Muscle of leg (tissue), 11 donors: ENCODE data around the gene PIK3C3. TPM values are rescaled to one million over a fixed set of nuclear protein-coding genes. Genes with fewer than 3 reads are reported as not detected.
"Not testable (repeated sequence)": the region's sequence is repeated elsewhere in the genome, so short reads cannot be mapped to it uniquely, and the experiment has no call there.

Experiments
- DNase-seq: peaks from one replicate; pipeline ENCODE4 v3.0.0; 2013
- H3K27ac ChIP-seq: one replicate; pipeline ENCODE4 v1.5.1; 2013; ENCODE audit warnings: mild to moderate bottlenecking, low read length, control low read depth
- H3K27me3 ChIP-seq: one replicate; pipeline ENCODE4 v1.6.1; 2013; ENCODE audit warnings: low read length; ENCODE audit not compliant: control insufficient read depth, insufficient read depth
- H3K36me3 ChIP-seq: one replicate; pipeline ENCODE4 v1.6.1; 2013; ENCODE audit warnings: low read length; ENCODE audit not compliant: control insufficient read depth, insufficient read depth
- H3K4me1 ChIP-seq: one replicate; pipeline ENCODE4 v1.6.1; 2013; ENCODE audit warnings: low read length; ENCODE audit not compliant: control insufficient read depth, insufficient read depth
- H3K4me3 ChIP-seq: one replicate; pipeline ENCODE4 v1.5.1; 2013; ENCODE audit warnings: low read length, control low read depth
- H3K9me3 ChIP-seq: replicated peaks from 2 replicates; pipeline ENCODE4 v1.6.1; 2013; ENCODE audit warnings: low read depth, low read length; ENCODE audit not compliant: control insufficient read depth
- WGBS: methylation state at CpG from one replicate; pipeline ENCODE4 v1.1.5; 2013; ENCODE audit warnings: missing lambda C conversion rate; ENCODE audit not compliant: insufficient coverage; 5-methylcytosine and 5-hydroxymethylcytosine counted together
- polyA plus RNA-seq, 8 donors: library from polyadenylated mRNA; unstranded; fragments of 120-200 nt; gene quantifications; one replicate each; pipeline versions ENCODE4 v1.2.1 to v1.2.3, GENCODE V29; 2013; ENCODE audit warnings: inconsistent platforms in 1 of 8, low replicate concordance in 1 of 8; ENCODE audit not compliant: insufficient read length in 8 of 8, insufficient read depth in 1 of 8
- total RNA-seq: library from RNA; stranded (reverse); fragments of 120-200 nt; gene quantifications from one replicate; pipeline ENCODE4 v1.2.4, GENCODE V29; 2013

The PIK3C3 gene
- total and polyA plus RNA-seq, 9 donors = 30.9 to 43.6 (median 38.0) TPM

- Histone ChIP-seq H3K9me3 (no peaks in the 10 kb centered on the region), H3K4me1 (no peaks in the 10 kb centered on the region), H3K36me3 (no peaks in the 10 kb centered on the region), H3K4me3 (no peak overlapping the region), H3K27ac (no peak overlapping the region), H3K27me3 (no peaks in the 10 kb centered on the region)
- 62% methylated on average over 7 of the region's 10 CpGs for WGBS
- DNase-seq = no peak
Measured at GRCh38 chr18:42107691-42108450, 152.8 kb downstream of the PIK3C3 start.

GRCh38 chr18:42112147-42112546, 157.1 kb downstream of the PIK3C3 start:
- not testable (repeated sequence) for H3K9me3 ChIP-seq, H3K36me3 ChIP-seq, H3K4me1 ChIP-seq, H3K27me3 ChIP-seq, H3K4me3 ChIP-seq, H3K27ac ChIP-seq, DNase-seq
- WGBS = 90% methylated on average over 3 of the region's 5 CpGs

DNA sequence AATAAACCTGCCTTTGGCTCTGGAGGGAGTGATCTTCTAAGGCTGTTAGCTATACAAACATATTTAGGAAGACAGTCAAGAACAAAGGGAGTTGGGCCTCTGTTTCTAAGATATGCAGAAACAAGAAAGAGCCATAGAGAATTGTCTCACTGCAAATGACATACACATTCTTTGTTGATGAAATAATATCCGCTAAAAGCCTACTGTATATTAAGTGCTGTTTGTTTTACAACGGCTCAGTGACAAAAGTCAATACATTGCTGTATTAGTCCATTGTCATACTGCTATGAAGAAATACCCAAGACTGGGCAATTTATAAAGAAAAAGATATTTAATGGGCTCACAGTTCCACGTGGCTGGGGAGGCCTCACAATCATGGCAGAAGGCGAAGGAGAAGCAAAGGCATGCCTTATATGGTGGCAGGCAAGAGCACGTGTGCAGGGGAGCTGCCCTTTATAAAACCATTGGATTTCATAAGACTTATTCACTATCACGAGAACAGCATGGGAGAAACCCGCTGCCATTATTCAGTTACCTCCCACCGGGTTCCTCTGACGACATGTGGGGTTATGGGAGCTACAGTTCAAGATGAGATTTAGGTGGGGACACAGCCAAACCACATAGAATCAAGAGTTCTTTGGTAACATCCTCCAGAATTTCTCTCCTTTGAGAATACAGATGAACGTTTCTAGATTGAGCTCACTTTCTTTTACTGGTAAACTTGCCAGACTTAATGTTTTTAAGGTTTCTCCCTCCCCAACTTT, 157.8 kb downstream of the PIK3C3 start:
- H3K9me3 ChIP-seq = no peaks in the 10 kb centered on the region
- no peak for DNase-seq
- no CpG with 5 or more reads among the region's 10 CpGs for WGBS
- no peak overlapping the region for H3K27ac ChIP-seq
- no peaks in the 10 kb centered on the region for H3K27me3 ChIP-seq
- no peak overlapping the region for H3K4me3 ChIP-seq
- no peaks in the 10 kb centered on the region for H3K4me1 ChIP-seq
- H3K36me3 ChIP-seq = no peaks in the 10 kb centered on the region

DNA sequence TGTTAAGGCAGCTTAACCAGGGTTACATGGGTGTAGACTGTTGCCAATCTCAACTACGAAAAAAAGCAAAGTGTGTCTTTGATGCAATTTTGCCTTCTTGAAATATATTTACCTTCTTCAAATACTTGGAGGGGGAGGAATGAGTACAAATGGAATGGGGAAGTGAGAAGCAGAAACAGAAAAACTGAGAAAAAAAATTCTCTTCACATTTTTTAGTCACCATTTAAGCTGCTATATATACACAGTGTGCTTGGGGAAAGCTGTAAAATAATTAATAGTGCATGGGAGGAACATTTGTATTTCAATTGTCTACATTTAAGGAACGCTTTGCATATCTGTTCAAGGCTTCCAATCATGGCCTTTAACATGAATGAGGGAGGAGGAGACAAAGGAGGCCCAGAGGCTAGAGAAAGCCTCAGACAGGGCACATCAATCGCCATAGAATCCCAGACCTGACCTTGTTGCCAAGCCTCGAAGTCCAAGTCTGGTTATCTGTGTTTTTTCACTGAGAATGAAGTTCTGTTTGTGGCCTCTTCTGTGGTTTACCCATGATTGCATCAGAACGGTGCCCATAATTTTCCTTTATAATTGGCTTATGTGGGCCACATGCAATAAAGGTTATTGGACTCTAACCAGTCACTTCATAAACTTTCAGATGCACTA, 158.6 kb downstream of the PIK3C3 start:
- WGBS = 100% methylated on average over 1 of the region's 5 CpGs
- no peak overlapping the region for H3K4me3 ChIP-seq
- H3K27ac ChIP-seq = no peak overlapping the region
- no peaks in the 10 kb centered on the region for H3K36me3 ChIP-seq
- no peaks in the 10 kb centered on the region for H3K4me1 ChIP-seq
- H3K27me3 ChIP-seq = no peaks in the 10 kb centered on the region
- DNase-seq = no peak
- no peaks in the 10 kb centered on the region for H3K9me3 ChIP-seq

DNA sequence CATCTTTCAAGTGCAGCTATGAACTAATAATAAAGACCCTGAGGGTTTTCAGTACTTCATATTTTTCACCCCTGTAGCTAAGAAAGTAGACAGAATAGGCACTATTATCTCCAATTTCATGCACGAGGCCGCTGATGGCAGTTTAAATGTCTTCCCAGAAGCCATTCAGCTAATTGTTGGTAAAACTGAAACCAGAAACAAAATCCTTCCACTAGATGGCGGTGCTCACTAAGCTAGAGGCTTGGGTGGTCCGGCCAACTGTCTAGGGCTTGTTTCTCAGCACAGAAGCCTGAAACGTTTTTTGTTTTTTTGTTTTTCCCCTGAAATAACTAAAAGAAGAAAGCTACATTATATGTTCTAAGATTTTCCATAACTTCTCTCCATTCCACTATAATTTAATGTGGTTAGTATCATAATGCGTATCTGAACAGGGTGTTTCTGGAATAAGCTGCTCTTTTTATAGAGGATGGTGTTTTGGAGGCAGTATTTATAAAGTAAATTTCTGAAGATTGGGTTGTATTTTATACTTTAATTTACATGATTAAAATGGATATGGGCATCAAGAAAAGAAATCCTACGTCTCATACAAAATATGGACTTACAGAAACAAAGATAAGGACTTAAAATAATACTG, 159.4 kb downstream of the PIK3C3 start:
- Histone ChIP-seq H3K9me3 (no peaks in the 10 kb centered on the region), H3K27ac (no peak overlapping the region), H3K27me3 (no peaks in the 10 kb centered on the region), H3K4me3 (no peak overlapping the region), H3K36me3 (no peaks in the 10 kb centered on the region), H3K4me1 (no peaks in the 10 kb centered on the region)
- WGBS = 0% methylated on average over 2 of the region's 7 CpGs
- peak; percentile 90 for DNase-seq

GRCh38 chr18:42126586-42126985, 171.6 kb downstream of the PIK3C3 start:
- Histone ChIP-seq H3K4me3 (no peak overlapping the region), H3K9me3 (no peaks in the 10 kb centered on the region), H3K27ac (no peak overlapping the region), H3K36me3 (no peaks in the 10 kb centered on the region), H3K4me1 (no peaks in the 10 kb centered on the region), H3K27me3 (no peaks in the 10 kb centered on the region)
- DNase-seq = no peak
- WGBS = no CpG with 5 or more reads among the region's 1 CpG

- WGBS = 16% methylated on average over 6 of the region's 12 CpGs
- no peaks in the 10 kb centered on the region for H3K27me3 ChIP-seq
- H3K4me1 ChIP-seq = no peaks in the 10 kb centered on the region
- no peaks in the 10 kb centered on the region for H3K9me3 ChIP-seq
- no peak overlapping the region for H3K27ac ChIP-seq
- no peaks in the 10 kb centered on the region for H3K36me3 ChIP-seq
- no peak overlapping the region for H3K4me3 ChIP-seq
- no peak for DNase-seq
Measured at GRCh38 chr18:42131066-42131929, 176.3 kb downstream of the PIK3C3 start.

GRCh38 chr18:42131930-42132244, 176.9 kb downstream of the PIK3C3 start:
- 59% methylated on average over 2 of the region's 2 CpGs for WGBS
- Histone ChIP-seq H3K27me3 (no peaks in the 10 kb centered on the region), H3K27ac (no peak overlapping the region), H3K9me3 (no peaks in the 10 kb centered on the region), H3K4me3 (no peak overlapping the region), H3K4me1 (no peaks in the 10 kb centered on the region), H3K36me3 (no peaks in the 10 kb centered on the region)
- DNase-seq = no peak
